A673 (cell line): ENCODE data around the gene MCUB. TPM values are rescaled to one million over a fixed set of nuclear protein-coding genes. Genes with fewer than 3 reads are reported as not detected.

Experiments
- BruUV-seq: library from RNA; stranded (reverse); fragments of 400-500 nt; replicated peaks from 2 replicates; lab custom pipeline; 2021; lab: Mats Ljungman, UMichigan
- CTCF ChIA-PET: fragments of 300-600 bp; sonication (Branson Sonifier 250); formaldehyde crosslinking; loops from one replicate; lab custom pipeline; 2022; ENCODE audit warnings: antibody characterized with exemption; lab: Charles Lee
- POLR2A ChIA-PET: fragments of 300-600 bp; sonication (Branson Sonifier 250); formaldehyde crosslinking; loops from one replicate; lab custom pipeline; 2022; ENCODE audit warnings: antibody characterized with exemption; ENCODE audit not compliant: low non-redundant PET; lab: Charles Lee
- DNase-seq: peaks from one replicate; pipeline ENCODE4 v3.0.0-alpha.2; 2015; ENCODE audit warnings: low spot score
- H3K27ac ChIP-seq: fragments of 200-600 bp; sonication (generic); 2 replicates; pipeline ENCODE4 v1.5.1; 2016; ENCODE audit warnings: mixed run types, low read depth, mild to moderate bottlenecking, mixed read lengths, antibody characterized with exemption, low read length; ENCODE audit not compliant: poor library complexity, severe bottlenecking
- H3K27me3 ChIP-seq: fragments of 200-600 bp; sonication (generic); replicated peaks from 2 replicates; pipeline ENCODE4 v1.6.1; 2017; ENCODE audit warnings: mixed run types, low read depth, mild to moderate bottlenecking, mixed read lengths, antibody characterized with exemption, low read length; ENCODE audit not compliant: insufficient read depth, poor library complexity
- H3K36me3 ChIP-seq: fragments of 200-600 bp; sonication (generic); 2 replicates; pipeline ENCODE4 v1.6.1; 2016; ENCODE audit warnings: mixed run types, mild to moderate bottlenecking, mixed read lengths, antibody characterized with exemption, low read length; ENCODE audit not compliant: insufficient read depth, poor library complexity, severe bottlenecking
- H3K4me1 ChIP-seq: fragments of 200-600 bp; sonication (generic); 2 replicates; pipeline ENCODE4 v1.6.1; 2017; ENCODE audit warnings: mixed run types, mild to moderate bottlenecking, mixed read lengths, antibody characterized with exemption, low read length; ENCODE audit not compliant: insufficient read depth, poor library complexity, severe bottlenecking
- H3K4me3 ChIP-seq: fragments of 200-600 bp; sonication (generic); 2 replicates; pipeline ENCODE4 v1.5.1; 2016; ENCODE audit warnings: low read depth, mixed run types, mild to moderate bottlenecking, mixed read lengths, low read length; ENCODE audit not compliant: poor library complexity, severe bottlenecking
- H3K9me3 ChIP-seq: fragments of 200-600 bp; sonication (generic); 2 replicates; pipeline ENCODE4 v1.6.1; 2016; ENCODE audit warnings: mixed run types, low read depth, mild to moderate bottlenecking, mixed read lengths, antibody characterized with exemption, low read length; ENCODE audit not compliant: poor library complexity, severe bottlenecking
- CTCF ChIP-seq: fragments of 300-800, 200-600 bp; sonication (generic); conservative IDR thresholded peaks from 2 replicates; pipeline ENCODE4 v1.5.1; 2017; ENCODE audit warnings: low read depth, mild to moderate bottlenecking, antibody characterized with exemption, low read length, moderate library complexity, mixed read lengths
- EZH2 ChIP-seq: fragments of 200-600 bp; sonication (generic); IDR thresholded peaks from 2 replicates; pipeline ENCODE4 v1.6.1; 2017; ENCODE audit warnings: borderline replicate concordance, low read depth, mild to moderate bottlenecking, mixed read lengths, antibody characterized with exemption, low read length; ENCODE audit not compliant: poor library complexity, severe bottlenecking
- intact Hi-C: fragments of 100-400 bp; cut with micrococcal nuclease; formaldehyde crosslinking; loops from one replicate; pipeline ENCODE4 v1.10.0; 2022; ENCODE audit not compliant: unreplicated experiment
- total RNA-seq: library from RNA; stranded (reverse); gene quantifications from 2 replicates; pipeline ENCODE4 v1.2.3, GENCODE V29; 2021

MCUB gene
- total RNA-seq, 1 experiment from 2014 or later: 30.0 TPM

GRCh38 chr4:109589119-109589518 lies 29.1 kb downstream of the MCUB start:
- no TSS peak for BruUV-seq
- Histone ChIP-seq H3K4me1 (no peaks in the 10 kb centered on the region), H3K27me3 (no peaks in the 10 kb centered on the region), H3K9me3 (no peaks in the 10 kb centered on the region), H3K4me3 (no peak overlapping the region), H3K27ac (no peak overlapping the region), H3K36me3 (no peaks in the 10 kb centered on the region)
- DNase-seq: no peak
- intact Hi-C loops: no loop called here
- ChIA-PET CTCF (no interaction called here), POLR2A (no interaction called here)
- TF ChIP-seq CTCF: no peak
- no peak for TF ChIP-seq EZH2

GRCh38 chr4:109589605-109590004 lies 29.6 kb downstream of the MCUB start:
- Histone ChIP-seq H3K4me1 (no peaks in the 10 kb centered on the region), H3K36me3 (no peaks in the 10 kb centered on the region), H3K9me3 (no peaks in the 10 kb centered on the region), H3K4me3 (no peak overlapping the region), H3K27ac (no peak overlapping the region), H3K27me3 (no peaks in the 10 kb centered on the region)
- POLR2A ChIA-PET: no interaction called here
- BruUV-seq: no TSS peak
- intact Hi-C loops: no loop called here
- TF ChIP-seq EZH2: no peak
- no peak for TF ChIP-seq CTCF
- no peak for DNase-seq
- CTCF ChIA-PET: no interaction called here

GRCh38 chr4:109590905-109591304 lies 30.9 kb downstream of the MCUB start:
- CTCF ChIA-PET: no interaction called here
- H3K4me1 ChIP-seq: no peaks in the 10 kb centered on the region
- DNase-seq: no peak
- intact Hi-C loops: no loop called here
- no peak overlapping the region for H3K27ac ChIP-seq
- TF ChIP-seq CTCF (no peak), EZH2 (no peak)
- no peaks in the 10 kb centered on the region for H3K9me3 ChIP-seq
- no peaks in the 10 kb centered on the region for H3K27me3 ChIP-seq
- no peaks in the 10 kb centered on the region for H3K36me3 ChIP-seq
- BruUV-seq: no TSS peak
- POLR2A ChIA-PET: no interaction called here
- H3K4me3 ChIP-seq: no peak overlapping the region
